ENCODE data around the gene LRRN4. TPM values are rescaled to one million over a fixed set of nuclear protein-coding genes. Genes with fewer than 3 reads are reported as not detected.

Gene LRRN4
- total RNA-seq = 0.43 TPM

- DNase-seq (ENCODE audit: low spot score) = no peak
Measured at GRCh38 chr20:6053776-6054688, at the start of gene LRRN4. LRRN4 (minus strand) TSS chr20:6054060; CDS start chr20:6052799, 1,261 bp downstream.

- no peak for DNase-seq (ENCODE audit: low spot score)
Measured at GRCh38 chr20:6103301-6103700, 49.4 kb upstream of the LRRN4 start.

GRCh38 chr20:6101346-6101745 is 47.5 kb upstream of the LRRN4 start:
- no peak for DNase-seq (ENCODE audit: low spot score)

- DNase-seq (ENCODE audit: low spot score) = no peak
Measured at GRCh38 chr20:6100246-6100645, 46.4 kb upstream of the LRRN4 start.

GRCh38 chr20:6099819-6100218 is 46.0 kb upstream of the LRRN4 start:
- DNase-seq (ENCODE audit: low spot score) = no peak

GRCh38 chr20:6095409-6095808 is 41.5 kb upstream of the LRRN4 start:
- DNase-seq (ENCODE audit: low spot score) = no peak

- no peak for DNase-seq (ENCODE audit: low spot score)
Measured at GRCh38 chr20:6094565-6094964, 40.7 kb upstream of the LRRN4 start.

GRCh38 chr20:6094063-6094462 is 40.2 kb upstream of the LRRN4 start:
- DNase-seq (ENCODE audit: low spot score) = no peak

GRCh38 chr20:6091661-6092060 is 37.8 kb upstream of the LRRN4 start:
- DNase-seq (ENCODE audit: low spot score) = no peak

GRCh38 chr20:6086868-6087267 is 33.0 kb upstream of the LRRN4 start:
- no peak for DNase-seq (ENCODE audit: low spot score)

- no peak for DNase-seq (ENCODE audit: low spot score)
Measured at GRCh38 chr20:6083926-6084325, 30.1 kb upstream of the LRRN4 start.

- no peak for DNase-seq (ENCODE audit: low spot score)
Measured at GRCh38 chr20:6081236-6081635, 27.4 kb upstream of the LRRN4 start.

- no peak for DNase-seq (ENCODE audit: low spot score)
Measured at GRCh38 chr20:6079016-6079415, 25.2 kb upstream of the LRRN4 start.

GRCh38 chr20:6075428-6076219 is 21.8 kb upstream of the LRRN4 start:
- no peak for DNase-seq (ENCODE audit: low spot score)

- DNase-seq (ENCODE audit: low spot score) = no peak
Measured at GRCh38 chr20:6074784-6075183, 20.9 kb upstream of the LRRN4 start.

- DNase-seq (ENCODE audit: low spot score) = no peak
Measured at GRCh38 chr20:6074145-6074561, 20.3 kb upstream of the LRRN4 start.

GRCh38 chr20:6070829-6071695 is 17.2 kb upstream of the LRRN4 start:
- no peak for DNase-seq (ENCODE audit: low spot score)

GRCh38 chr20:6069669-6070068 is 15.8 kb upstream of the LRRN4 start:
- DNase-seq (ENCODE audit: low spot score) = no peak

GRCh38 chr20:6067763-6068318 is 14.0 kb upstream of the LRRN4 start:
- no peak for DNase-seq (ENCODE audit: low spot score)

- no peak for DNase-seq (ENCODE audit: low spot score)
Measured at GRCh38 chr20:6066582-6066981, 12.7 kb upstream of the LRRN4 start.

GRCh38 chr20:6061544-6061943 is 7.7 kb upstream of the LRRN4 start:
- DNase-seq (ENCODE audit: low spot score) = no peak

- DNase-seq (ENCODE audit: low spot score) = no peak
Measured at GRCh38 chr20:6060213-6060612, 6.4 kb upstream of the LRRN4 start.

Measured in mucosa of gallbladder (tissue), 1 donor.